ENCODE results near the gene EPHA4.

EPHA4 gene

DNA sequence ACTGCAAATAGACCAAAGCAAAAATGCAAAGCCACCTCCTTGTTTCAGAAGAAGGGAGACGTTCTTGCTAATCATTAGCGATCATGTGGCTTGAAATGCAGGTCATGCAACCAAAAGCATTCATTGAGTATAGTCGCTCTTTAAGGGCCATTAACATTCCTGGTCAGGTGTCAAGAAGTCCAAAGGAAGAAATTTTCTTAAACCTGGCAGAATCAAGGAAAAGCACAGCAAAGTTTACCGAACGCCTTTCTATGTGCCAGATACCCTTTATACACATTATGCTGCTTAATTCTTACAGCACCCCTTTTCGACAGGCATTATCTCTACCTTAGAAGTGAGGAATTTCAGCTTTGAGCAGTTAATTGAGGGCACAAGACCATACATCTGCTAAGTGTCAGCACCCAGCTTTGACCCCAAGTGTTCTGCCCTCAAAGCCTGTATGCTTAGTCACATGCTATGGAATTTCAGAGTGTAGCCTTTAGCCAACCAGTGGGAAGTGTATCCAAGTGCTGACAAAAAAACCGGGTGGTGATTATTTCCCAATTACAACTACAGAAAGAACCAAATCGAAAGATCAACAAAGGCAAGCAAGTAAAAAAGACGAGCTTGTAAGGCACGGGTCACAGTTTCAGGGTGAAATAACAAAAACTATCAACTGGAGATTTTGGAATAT, 70.8 kb downstream of the EPHA4 start:
- DNase-seq, result no peak

DNA sequence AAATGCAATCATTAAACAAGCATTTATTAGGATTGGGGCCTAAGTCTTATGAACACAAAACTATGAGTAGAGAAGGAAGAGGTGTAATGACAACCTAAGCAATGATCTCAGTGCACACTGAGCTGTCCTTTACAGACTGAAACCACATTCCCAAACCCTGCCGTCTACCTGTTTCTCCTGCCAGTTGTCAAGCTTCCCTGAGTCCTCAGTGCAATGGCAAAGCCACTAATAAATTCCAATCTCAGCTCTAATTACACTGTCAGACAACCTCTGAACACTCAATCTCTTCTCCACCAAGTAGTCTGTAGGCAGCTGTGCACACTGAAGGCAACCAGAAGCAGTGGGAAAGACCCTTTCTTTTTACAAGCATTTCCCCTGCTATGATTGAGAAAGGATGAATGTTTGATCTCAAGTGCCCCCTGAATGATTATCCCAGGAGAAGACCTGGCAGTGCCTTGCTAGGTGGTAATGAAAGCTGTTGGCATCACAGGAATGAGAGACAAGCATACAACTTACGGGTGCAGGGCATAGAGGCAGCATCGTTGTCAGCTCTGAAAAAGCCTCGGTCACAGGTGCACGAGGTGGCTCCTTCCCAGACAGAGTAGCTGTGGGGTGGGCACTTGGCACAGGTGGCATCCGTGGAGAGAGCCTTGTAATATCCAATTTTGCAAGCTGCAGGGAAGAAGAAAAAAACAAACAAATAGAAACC, 71.4 kb downstream of the EPHA4 start:
- DNase-seq, result no peak

DNA sequence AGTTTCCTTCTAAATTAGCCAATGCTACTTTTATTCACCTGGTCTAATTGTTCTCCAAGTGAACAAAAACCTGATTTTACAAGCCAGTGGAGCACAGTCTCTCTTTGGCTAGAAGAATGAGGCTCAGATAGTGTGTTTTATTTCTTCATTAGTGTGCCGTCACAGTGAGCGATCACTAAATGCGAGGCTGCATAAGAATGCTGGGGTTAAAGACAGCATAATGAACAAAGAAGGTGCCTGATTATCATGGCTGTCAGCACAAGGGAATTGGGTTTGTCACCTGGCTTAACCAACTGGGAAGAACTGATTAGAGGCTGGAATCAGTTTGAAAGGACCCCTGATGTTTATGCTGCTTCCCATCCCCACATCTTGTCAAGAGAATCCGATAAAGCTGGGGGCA, 76.4 kb downstream of the EPHA4 start:
- no peak for DNase-seq

DNA sequence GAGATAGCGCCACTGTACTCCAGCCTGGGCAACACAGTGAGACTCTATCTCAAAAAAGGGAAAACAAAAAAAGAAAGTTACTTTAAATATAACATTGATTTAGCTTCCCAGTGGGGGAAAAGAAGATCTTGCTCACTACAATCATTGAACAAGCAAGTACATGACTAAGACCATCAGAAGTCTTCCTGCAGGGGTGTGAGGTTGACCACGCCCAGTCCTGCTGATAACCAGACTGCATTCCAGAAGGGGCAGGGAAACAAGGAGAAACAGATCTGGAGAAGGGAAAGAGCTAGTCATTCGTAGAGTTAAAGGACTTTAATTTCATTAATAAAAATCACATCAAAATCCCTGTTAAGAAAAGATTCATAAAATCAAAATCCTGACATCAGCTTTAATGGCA, 77.5 kb downstream of the EPHA4 start:
- no peak for DNase-seq

DNA sequence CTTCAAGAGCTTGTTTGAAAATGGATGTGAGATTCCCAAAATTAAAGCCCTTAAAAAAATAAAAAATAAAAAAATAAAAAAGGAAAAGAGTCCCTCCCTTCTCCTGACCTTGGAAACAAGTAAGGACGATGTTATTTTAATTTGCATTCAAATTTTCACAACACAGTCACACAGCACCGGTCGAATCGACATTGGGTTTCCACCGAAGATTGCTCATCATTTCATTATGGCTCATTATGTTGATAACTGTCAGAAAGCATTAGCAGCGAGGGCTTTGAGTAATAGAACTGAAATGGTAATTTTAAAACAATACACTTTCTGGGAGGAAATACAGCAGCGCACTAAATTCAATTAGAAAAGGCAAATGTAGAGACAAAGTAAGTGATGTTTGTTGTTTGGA, 78.7 kb downstream of the EPHA4 start:
- DNase-seq, result no peak

DNA sequence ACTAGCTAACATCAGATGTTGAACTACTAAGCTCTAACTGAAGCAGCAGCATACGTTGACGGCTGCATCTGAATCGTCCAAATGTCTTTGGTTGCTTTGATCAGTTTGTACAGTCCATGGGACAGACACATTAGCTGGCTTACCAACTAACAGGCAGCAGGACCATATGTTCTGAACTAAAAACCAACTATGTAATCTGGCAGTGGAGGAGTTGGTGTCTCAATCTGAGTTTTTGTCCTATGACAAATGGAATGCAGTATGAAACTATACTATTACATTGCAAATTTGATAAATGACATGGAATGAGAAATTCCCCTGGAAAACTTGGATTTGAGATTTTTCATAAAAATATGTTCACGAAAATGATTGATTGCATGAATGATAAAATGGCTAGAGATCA, 79.5 kb downstream of the EPHA4 start:
- DNase-seq, result no peak

DNA sequence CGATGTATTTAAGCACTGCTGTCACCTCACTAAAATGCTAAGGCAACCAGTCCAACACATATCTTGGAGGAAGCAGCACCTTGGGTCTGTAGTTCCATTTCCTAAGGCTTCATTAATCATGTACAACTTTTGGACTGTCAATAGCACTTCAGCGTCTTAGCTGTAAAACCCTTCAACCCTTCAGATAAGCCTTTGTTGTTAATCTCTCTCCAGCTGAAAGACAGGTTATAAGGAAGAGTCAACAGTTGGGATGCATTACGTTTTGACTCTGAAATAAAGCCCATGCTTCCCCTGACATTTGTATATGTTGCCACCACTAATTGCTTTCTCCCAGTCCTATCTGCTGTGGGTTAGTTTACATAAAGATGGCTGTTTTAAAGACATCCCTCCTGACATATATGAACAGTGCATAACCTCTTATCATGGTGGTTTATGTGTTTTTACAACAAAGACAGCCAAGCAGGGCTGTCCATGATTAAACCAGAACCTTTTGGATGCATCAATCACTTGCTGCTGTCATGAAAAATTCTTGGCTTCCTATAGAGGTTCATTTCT, 81.5 kb downstream of the EPHA4 start:
- no peak for DNase-seq

DNA sequence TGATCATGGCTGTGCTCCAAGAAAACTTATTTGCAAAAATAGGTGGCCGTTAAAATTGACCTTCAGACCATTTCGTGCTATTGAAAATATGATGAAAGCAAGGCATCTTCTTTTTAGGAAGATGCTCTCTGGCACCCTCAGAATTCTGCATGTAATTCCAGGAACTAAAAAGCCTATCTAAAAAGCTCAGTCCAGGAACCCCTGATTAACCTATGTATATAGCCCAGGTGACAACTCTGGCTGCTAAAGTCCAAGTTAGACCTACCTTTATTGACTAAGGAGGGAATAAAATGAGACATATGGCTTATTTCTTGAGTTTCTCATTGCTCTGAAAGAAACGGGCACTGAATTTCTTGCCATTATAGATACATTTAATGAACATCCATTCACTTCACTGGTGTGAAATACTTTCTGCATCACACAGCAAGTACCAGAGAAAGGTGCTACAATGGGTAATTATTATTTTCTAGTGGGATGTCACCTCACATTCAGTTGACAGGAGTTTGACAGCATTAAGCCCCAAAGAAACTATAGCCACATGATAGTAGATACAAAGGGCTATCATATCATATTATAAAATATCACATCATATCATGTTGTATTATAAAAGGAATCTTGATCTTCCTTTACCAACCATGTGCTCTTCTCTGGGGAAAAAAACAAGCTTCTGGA, 83.8 kb downstream of the EPHA4 start:
- no peak for DNase-seq

DNA sequence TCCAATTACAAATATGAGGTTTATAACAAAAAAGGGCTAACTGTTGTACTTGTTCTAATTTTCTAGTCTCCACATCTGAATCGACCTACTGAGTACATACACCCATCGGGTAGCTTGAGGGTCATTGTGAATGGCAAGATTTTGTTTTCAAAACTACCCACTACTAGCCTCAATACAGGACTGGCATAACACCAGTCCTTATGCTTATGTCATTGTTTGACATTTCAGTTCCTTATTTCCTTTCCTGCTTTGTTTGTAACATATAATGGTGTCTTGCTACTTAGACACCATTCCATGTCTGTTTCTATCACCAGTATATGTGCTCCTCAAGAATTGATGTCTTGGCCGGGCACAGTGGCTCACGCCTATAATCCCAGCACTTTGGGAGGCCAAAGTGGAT, 86.0 kb downstream of the EPHA4 start:
- DNase-seq, result no peak

DNA sequence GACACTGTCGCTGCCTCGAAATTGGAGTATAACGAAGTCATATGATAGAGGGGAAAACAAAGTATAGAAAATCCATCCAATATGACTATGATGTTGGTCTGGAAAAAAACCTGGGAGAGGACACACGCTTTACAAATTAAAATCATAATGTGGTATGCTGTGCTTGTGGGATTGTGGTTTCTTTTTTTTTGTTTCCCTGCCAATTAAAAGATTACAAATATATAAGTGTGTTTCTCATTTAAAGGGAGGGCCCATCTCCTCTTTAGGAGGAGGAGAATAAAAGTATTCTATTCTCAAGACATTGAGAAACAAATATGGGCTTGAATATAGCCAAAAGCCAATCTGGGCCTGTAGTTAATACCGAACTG, 86.6 kb downstream of the EPHA4 start:
- DNase-seq, result no peak

DNA sequence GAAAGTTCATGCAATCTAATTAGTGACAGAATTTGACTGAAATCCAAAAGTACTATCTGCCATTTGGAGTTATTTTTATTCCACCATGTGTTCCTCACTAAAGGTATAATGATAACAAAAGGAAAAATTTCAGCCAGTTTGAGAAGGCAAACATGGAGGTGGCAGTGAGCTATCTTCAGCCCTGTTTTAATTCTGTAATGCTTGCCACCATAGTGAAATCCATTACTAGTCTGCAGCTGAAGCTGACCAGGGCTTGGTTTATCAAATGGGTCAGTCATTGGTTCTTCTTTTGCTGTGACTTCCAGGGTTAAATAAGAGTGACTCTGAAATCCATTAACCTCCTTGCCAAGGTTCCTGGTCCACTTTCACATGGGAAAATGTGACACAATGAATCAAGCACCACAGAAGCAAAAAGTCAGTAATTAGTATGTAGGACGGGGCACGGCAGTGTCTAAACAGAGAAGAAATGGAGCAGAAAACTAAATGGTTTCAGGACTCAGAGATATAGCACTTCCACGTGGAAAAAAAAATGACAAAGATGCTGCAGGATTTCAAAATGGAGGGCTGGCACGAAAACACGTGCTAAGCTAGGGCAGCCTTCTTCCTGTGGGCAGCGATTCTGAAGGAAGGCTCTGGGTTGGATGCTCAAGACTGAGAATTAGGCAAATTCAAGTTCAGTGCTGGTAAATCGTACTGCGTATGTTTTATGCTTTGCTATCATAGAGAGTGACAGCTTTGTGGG, 87.2 kb downstream of the EPHA4 start:
- no peak for DNase-seq

DNA sequence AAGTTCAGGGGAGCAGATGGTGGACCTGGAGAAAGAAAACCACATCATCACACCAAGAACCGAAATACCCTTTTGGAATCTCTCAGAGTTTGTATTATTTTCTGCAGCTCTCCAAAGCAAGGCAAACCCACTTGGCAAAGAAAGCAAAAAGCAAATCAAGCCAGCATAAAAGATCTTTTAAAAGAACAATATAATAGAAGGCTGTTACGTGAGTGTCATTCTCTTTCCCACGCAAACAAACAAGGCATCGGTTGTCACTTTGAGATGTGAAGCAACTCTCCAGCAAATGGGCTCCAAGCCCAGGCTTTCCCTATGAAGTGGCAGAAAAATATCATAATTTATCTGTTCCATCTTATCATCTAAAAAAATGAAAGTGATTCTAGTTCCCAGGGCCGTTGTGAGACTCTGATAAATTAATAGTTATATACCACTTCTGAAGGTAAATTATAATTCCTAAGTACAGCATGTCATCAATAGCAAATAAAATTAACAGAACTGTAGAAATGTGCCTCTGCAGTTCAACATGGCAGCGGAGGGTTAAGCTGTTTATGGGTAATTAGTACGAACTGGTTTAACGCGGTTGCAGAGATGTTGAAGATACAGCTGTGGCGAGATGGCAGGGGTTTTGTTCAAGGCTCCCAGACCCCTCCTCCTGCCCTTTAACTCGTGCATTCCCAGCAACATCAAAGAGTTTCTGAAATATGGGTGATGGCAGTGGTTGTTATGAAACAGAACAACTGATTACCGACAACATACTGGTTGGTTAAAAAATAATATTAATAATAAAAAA, 89.2 kb downstream of the EPHA4 start:
- no peak for DNase-seq

DNA sequence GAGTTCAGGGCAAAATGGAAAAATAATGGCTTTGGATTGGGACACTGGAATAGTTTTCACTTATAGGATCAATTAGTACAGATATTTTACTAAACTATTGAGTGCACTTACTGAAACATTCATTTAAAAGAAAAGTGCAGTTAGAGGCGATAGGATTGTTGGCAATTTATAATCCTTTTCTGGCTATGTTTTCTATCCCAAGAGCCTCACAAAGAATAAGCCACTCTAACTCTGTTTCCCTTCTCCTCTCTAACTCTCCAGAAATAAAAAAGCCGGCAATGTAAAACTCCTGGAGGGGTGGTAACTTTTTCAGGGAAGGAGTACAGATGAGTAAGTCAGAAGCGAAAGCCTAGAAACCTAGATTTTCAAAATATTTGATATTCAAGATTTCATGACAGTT, 91.3 kb downstream of the EPHA4 start:
- no peak for DNase-seq

DNA sequence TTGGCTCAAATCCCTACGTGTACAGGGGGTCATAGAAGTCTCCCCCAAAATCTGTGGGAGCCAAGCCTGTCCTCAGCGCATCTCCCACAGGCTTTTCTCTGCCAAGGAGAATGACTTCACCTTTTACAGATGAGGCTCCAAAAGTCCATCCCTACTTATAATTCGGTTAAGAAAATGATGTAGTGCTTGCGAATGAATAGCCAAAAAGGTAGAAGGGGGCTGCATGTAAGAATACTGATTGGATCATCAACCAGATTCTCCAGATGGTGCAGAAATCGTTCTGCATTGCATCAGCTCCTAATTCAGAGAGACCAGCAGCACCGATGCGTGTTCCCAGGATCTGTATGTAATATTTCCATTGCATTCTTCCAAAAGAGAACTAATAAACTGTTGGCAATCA, 91.9 kb downstream of the EPHA4 start:
- no peak for DNase-seq

DNA sequence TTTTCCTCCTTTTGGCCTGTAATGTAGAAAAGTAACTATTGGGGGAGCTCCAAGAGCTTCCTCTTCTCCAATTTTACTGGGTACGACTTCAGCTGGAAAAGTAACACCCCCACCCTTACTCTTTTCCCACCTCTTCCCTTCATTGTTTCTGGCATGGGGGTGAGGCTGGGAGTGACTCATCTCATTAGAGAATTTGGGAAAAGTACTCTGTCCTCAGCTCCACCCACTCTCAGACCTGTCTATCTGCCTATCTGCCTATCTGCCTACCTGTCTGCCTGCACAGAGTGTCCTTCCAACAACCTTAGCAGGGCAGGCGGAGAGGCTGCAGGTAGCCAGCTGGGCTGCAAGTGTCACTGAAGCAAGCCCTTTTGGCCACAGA, 93.6 kb downstream of the EPHA4 start:
- no peak for DNase-seq

DNA sequence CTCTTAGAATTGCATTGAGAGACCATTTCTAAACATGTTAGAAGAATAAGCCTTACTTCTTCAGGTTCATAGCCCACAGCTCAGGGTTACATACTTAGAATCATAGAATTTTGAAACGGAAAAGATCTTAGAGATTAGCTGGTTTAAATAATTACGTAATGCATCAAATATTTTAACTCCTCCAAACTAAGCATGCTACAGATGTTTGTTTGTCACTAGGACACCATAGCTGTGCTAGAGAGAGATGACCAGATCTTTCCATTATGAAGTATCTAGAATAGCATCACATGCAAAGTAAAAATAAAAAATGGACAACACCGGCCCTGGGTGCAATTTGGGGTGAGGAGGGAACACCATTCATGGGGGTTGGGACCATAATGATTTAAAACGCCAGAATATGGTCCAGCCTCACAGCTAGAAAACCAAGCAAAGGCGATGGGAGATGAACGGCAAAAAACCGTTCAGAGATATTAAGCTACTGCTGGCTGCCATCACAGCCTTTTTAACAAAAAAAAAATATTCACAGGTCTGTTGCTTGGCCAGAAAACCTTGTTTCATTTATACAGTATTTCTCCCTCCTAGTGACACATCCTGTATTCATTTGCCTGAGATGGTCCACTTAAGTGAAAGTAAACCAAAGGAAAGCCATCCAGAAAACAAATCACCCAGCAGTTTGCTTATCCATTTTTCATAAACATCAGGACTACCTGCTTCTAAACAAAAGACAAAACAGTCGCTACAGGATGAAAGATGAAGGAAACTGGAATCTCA, 94.2 kb downstream of the EPHA4 start:
- no peak for DNase-seq

DNA sequence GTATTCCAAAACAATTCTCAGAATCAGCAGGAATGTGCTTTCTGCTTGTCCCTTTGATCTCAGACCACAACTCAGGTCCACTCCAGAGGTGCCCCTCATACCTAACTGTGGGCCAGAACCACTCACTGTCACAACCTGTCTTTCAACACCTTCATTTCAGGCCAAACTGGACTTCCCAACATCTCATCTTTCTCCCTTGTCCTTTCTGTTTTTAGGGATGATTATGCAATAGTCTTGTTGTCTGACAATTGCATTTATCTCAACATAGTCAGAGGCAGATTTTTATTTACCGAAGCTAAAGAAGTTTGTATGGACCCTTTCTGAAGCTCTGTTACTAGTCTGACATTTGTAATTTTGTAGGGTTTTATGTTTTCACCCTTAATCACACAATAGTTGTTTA, 95.9 kb downstream of the EPHA4 start:
- DNase-seq, result no peak

DNA sequence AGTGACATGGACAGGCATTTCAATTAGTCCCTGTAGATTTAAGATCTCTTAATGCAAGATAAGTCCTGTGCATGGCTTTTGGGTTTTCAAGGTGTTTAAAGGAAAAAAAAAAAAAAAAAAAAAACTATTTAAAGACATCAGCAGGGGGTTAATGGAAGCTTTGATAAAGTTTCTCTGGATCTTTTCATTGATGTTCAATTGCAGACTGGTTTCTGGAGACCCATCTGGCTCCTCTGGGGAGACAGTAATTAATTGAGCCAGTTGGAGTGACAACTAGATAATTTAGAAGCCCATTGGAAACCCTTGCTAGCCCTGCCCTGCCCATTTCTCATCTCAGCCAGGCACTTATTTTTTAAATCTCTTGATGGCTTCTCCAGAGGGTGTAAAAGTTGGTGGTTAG, 98.7 kb downstream of the EPHA4 start:
- DNase-seq, result no peak

DNA sequence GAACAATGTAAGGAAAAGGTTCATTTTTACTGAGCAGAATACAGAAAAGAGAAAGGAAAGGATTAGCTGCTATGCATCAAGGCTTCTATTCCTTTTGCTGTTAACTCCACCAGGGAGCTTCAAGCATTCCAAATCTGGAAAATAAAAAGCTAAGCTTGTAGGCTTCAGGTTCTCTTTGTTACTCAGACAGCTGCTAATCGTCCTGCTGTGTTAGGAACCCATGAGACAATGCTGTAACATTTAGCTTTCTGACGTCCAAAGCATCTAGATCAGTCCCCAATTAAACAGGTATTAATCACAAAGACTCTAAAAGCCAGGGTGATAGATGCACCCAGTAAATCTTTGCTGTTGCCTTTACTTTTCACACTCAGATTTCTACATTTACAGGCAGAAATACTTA, 103.8 kb downstream of the EPHA4 start:
- DNase-seq, result no peak

DNA sequence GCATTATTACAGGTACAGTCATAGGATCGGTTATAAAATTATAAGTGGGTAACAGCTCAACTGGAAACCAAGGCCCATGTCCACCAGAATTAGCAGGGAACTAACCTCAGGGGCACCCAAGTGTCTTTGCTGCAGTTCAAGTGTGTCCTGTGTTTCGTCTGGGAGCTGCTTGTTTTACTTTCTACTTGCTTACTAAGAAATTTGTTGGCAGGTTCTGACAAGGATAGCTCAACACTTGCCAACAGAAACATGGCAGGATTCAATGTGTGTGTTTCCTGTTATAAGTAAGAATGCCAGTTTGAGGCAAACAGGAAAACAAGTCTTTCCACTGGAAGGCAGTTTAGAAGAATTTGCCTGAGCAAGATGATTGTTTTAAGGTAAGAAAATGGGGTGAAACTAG, 104.5 kb downstream of the EPHA4 start:
- DNase-seq, result no peak

DNA sequence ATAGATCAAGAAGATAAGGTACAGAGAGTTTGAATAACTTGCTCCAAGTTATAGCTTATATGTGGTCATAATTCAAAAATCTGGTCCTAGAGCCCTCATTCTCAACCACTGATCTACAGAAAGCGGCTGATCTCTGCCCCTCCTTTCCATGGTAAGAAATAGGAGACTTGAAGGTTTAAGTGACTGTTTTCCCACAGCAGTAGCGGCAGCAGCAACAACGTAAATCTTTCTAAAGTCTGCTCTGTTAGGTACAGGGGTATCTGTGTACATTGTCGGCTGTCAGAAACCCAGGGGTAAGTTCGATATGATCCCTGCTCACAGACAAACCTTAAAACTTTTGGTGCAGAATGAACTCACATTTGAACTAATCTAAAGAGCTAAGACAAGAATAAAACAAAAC, 105.4 kb downstream of the EPHA4 start:
- DNase-seq, result no peak

DNA sequence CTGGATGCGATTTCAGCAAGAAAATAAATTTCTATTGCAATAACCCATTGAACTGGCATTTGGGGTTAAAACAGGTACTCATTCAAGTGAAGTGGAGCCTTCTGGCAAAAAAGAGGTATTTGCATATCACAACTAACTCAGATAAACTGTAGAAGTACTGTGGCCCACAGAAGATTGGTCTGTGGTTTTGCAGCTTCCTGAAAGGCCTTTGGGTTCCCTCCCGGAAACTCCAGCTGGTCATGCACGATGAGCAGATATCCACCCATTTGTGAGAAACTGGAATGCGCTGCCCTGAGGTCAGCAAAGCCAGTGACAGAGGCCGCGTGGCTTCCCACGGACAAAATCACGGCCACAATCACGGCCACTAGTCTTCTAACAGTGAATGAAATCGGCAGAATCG, 106.3 kb downstream of the EPHA4 start:
- DNase-seq, result no peak
